A549 treated with AZD9567 at 1 μM for 4 hours (cell line): Measurements from ENCODE around the gene HS6ST3. TPM values are rescaled to one million over a fixed set of nuclear protein-coding genes. Genes with fewer than 3 reads are reported as not detected.

Source experiments
- total RNA-seq: library from RNA; stranded (reverse); fragments of 200-300 nt; extraction: Qiagen RNA extraction; gene quantifications from 5 replicates; pipeline ENCODE4 v1.2.3, GENCODE V29; 2022; ENCODE audit not compliant: insufficient read depth

The HS6ST3 gene
- not detected in 5 replicates for total RNA-seq

DNA sequence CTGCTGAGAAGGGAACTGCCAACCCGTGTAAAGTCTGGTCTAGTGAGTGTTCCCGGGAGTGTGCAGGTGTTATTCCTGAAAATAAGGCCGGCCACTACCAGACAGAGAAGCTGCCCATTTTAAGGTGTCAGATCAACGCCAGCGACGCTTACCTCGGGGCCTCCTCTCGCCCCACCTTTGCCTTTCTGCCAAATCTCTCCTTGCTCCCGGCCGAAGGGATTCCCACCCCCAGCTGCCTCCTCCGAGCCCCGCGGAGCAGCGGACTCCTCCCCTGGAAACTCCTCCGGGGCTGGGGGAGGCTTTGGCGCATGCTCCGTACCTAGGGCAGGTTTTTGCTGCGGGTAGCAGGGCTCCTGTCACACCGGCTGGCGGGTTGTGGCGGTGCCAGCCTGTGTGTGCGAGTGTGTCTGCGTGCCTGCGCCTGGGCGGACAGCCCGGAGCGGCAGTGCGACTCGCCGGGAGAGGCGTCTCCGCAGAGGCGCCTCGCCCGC, at the start of gene HS6ST3:
Gene HS6ST3, plus strand, starts transcription at position 359 of the 491 bp plus-strand sequence.

GRCh38 chr13:96053003-96053703, 36.8 kb upstream of the HS6ST3 start, which contains the start of gene UGGT2:
UGGT2 (minus strand) TSS chr13:96053401; CDS start chr13:96053312, 89 bp downstream.

Other genes starting within 250 kb of the HS6ST3 start
- gene UGGT2, start 36.7 kb upstream of the HS6ST3 start, total RNA-seq = 7.9 to 11.3 TPM (median 10.3 TPM) in 5 replicates